Cardiac muscle cell (in vitro differentiated cells and primary cell): ENCODE measurements around the gene COQ5. TPM values are rescaled to one million over a fixed set of nuclear protein-coding genes. Genes with fewer than 3 reads are reported as not detected.

Source experiments
- DNase-seq, 2 donors: peaks; one replicate each; pipeline versions ENCODE4 v3.0.0 to v3.0.0-alpha.2; 2010 to 2017; ENCODE audit warnings: low read depth in 1 of 2, low spot score in 1 of 2
- H3K27ac ChIP-seq: fragments of 200-600 bp; sonication (generic); 2 replicates; pipeline ENCODE4 v1.5.1; 2016
- H3K27me3 ChIP-seq: fragments of 200-600 bp; sonication (generic); 2 replicates; pipeline ENCODE4 v1.6.0; 2016; ENCODE audit warnings: control low read depth
- H3K36me3 ChIP-seq: fragments of 200-600 bp; sonication (generic); 2 replicates; pipeline ENCODE4 v1.5.1; 2016; ENCODE audit warnings: control low read depth
- H3K4me1 ChIP-seq: fragments of 200-600 bp; sonication (generic); 2 replicates; pipeline ENCODE4 v1.8.1; 2017; ENCODE audit warnings: low read depth, mild to moderate bottlenecking, mixed run types
- H3K4me3 ChIP-seq: fragments of 200-600 bp; sonication (generic); 2 replicates; pipeline ENCODE4 v1.5.1; 2016; ENCODE audit warnings: mild to moderate bottlenecking
- H3K9me3 ChIP-seq: fragments of 200-600 bp; sonication (generic); 2 replicates; pipeline ENCODE4 v1.5.1; 2017; ENCODE audit warnings: low read depth, mild to moderate bottlenecking, control low read depth
- CTCF ChIP-seq: IDR thresholded peaks from 2 replicates; pipeline ENCODE4 v1.5.1; 2012; ENCODE audit warnings: low read depth, mild to moderate bottlenecking, low read length
- polyA plus RNA-seq: library from polyadenylated mRNA; unstranded; fragments of >200 nt; fragmentation: Nextera tagmentation; extraction: Ambion mirVana; gene quantifications from 2 replicates; pipeline ENCODE4 v1.2.1, GENCODE V29; 2016
- total RNA-seq: library from RNA; depleted of rRNA; stranded (reverse); fragments of >200 nt; gene quantifications from 2 replicates; pipeline ENCODE4 v1.2.3, GENCODE V29; 2016

The COQ5 gene
- total and polyA plus RNA-seq, 2 experiments from 2014 or later, result 67.2 to 99.3 TPM

GRCh38 chr12:120460157-120460556 lies 68.8 kb downstream of the COQ5 start:
- H3K36me3 ChIP-seq, result peaks cover 71% of the 10 kb centered on the region
- no peak overlapping the region for H3K4me3 ChIP-seq
- no peaks in the 10 kb centered on the region for H3K9me3 ChIP-seq
- TF ChIP-seq CTCF, result no peak
- H3K27me3 ChIP-seq, result no peaks in the 10 kb centered on the region
- no peaks in the 10 kb centered on the region for H3K4me1 ChIP-seq
- DNase-seq, result no peak
- no peak overlapping the region for H3K27ac ChIP-seq

- Histone ChIP-seq H3K9me3 (no peaks in the 10 kb centered on the region), H3K36me3 (peaks cover 52% of the 10 kb centered on the region), H3K4me3 (no peak overlapping the region), H3K4me1 (no peaks in the 10 kb centered on the region), H3K27ac (no peak overlapping the region), H3K27me3 (no peaks in the 10 kb centered on the region)
- DNase-seq, result peak in 1 of 2 donors; percentile 6
- peak; percentile 31 for TF ChIP-seq CTCF
Observed at GRCh38 chr12:120457133-120457532, 71.8 kb downstream of the COQ5 start.

- no peak for TF ChIP-seq CTCF
- H3K36me3 ChIP-seq, result peaks cover 37% of the 10 kb centered on the region
- no peaks in the 10 kb centered on the region for H3K27me3 ChIP-seq
- H3K9me3 ChIP-seq, result no peaks in the 10 kb centered on the region
- no peaks in the 10 kb centered on the region for H3K4me1 ChIP-seq
- no peak overlapping the region for H3K4me3 ChIP-seq
- DNase-seq, result no peak
- H3K27ac ChIP-seq, result no peak overlapping the region
Observed at GRCh38 chr12:120455302-120455701, 73.7 kb downstream of the COQ5 start.

GRCh38 chr12:120453977-120454376 lies 75.0 kb downstream of the COQ5 start:
- peak; percentile 68 for TF ChIP-seq CTCF
- H3K4me3 ChIP-seq, result no peak overlapping the region
- H3K9me3 ChIP-seq, result no peaks in the 10 kb centered on the region
- no peaks in the 10 kb centered on the region for H3K27me3 ChIP-seq
- peak; percentile 21 to 34 for DNase-seq
- H3K4me1 ChIP-seq, result no peaks in the 10 kb centered on the region
- no peak overlapping the region for H3K27ac ChIP-seq
- peaks cover 31% of the 10 kb centered on the region for H3K36me3 ChIP-seq

Other genes with a start within 250 kb of the COQ5 start
- not detected in 2 replicates for gene RNU4-2, start 237.3 kb downstream of the COQ5 start, total RNA-seq
- gene RNU4-2, start 237.3 kb downstream of the COQ5 start, polyA plus RNA-seq, result not detected in 2 replicates
- gene RNU4-1, start 235.9 kb downstream of the COQ5 start, total RNA-seq, result not detected in 2 replicates
- gene RNU4-1, start 235.9 kb downstream of the COQ5 start, polyA plus RNA-seq, result not detected in 2 replicates
- 7.4 and 10.3 TPM in 2 replicates for gene SIRT4, start 226.8 kb downstream of the COQ5 start, total RNA-seq
- gene SIRT4, start 226.8 kb downstream of the COQ5 start, polyA plus RNA-seq, result 6.7 and 15.8 TPM in 2 replicates
- not detected in 2 replicates for gene PLA2G1B, start 201.4 kb downstream of the COQ5 start, total RNA-seq
- not detected in 2 replicates for gene PLA2G1B, start 201.4 kb downstream of the COQ5 start, polyA plus RNA-seq
- 22.5 and 28.8 TPM in 2 replicates for gene MSI1, start 160.0 kb downstream of the COQ5 start, total RNA-seq
- 26.2 and 38.7 TPM in 2 replicates for gene MSI1, start 160.0 kb downstream of the COQ5 start, polyA plus RNA-seq
- 759 and 1,227 TPM in 2 replicates for gene COX6A1, start 91.0 kb downstream of the COQ5 start, total RNA-seq
- 1,076 and 1,511 TPM in 2 replicates for gene COX6A1, start 91.0 kb downstream of the COQ5 start, polyA plus RNA-seq
- gene TRIAP1, start 82.8 kb downstream of the COQ5 start, total RNA-seq, result 11.9 and 21.1 TPM in 2 replicates
- 41.9 and 58.8 TPM in 2 replicates for gene TRIAP1, start 82.8 kb downstream of the COQ5 start, polyA plus RNA-seq
- 13.8 and 19.3 TPM in 2 replicates for gene GATC, start 82.7 kb downstream of the COQ5 start, total RNA-seq
- 11.4 and 12.7 TPM in 2 replicates for gene GATC, start 82.7 kb downstream of the COQ5 start, polyA plus RNA-seq
- 126 and 131 TPM in 2 replicates for gene SRSF9, start 59.4 kb downstream of the COQ5 start, total RNA-seq
- 195 and 205 TPM in 2 replicates for gene SRSF9, start 59.4 kb downstream of the COQ5 start, polyA plus RNA-seq
- 186 and 248 TPM in 2 replicates for gene DYNLL1, start 33.0 kb downstream of the COQ5 start, total RNA-seq
- 534 and 546 TPM in 2 replicates for gene DYNLL1, start 33.0 kb downstream of the COQ5 start, polyA plus RNA-seq
- 107 and 122 TPM in 2 replicates for gene RNF10, start 5.2 kb upstream of the COQ5 start, total RNA-seq
- 210 and 227 TPM in 2 replicates for gene RNF10, start 5.2 kb upstream of the COQ5 start, polyA plus RNA-seq
- gene POP5, start 52.2 kb upstream of the COQ5 start, total RNA-seq, result 27.9 and 32.8 TPM in 2 replicates
- 59.2 and 75.3 TPM in 2 replicates for gene POP5, start 52.2 kb upstream of the COQ5 start, polyA plus RNA-seq
- not detected in 2 replicates for gene CABP1, start 111.5 kb upstream of the COQ5 start, total RNA-seq
- not detected in 2 replicates for gene CABP1, start 111.5 kb upstream of the COQ5 start, polyA plus RNA-seq
- gene MLEC, start 158.0 kb upstream of the COQ5 start, total RNA-seq, result 122 and 137 TPM in 2 replicates
- 159 and 215 TPM in 2 replicates for gene MLEC, start 158.0 kb upstream of the COQ5 start, polyA plus RNA-seq
- gene UNC119B, start 181.3 kb upstream of the COQ5 start, total RNA-seq, result 22.0 and 28.2 TPM in 2 replicates
- 14.1 and 14.7 TPM in 2 replicates for gene UNC119B, start 181.3 kb upstream of the COQ5 start, polyA plus RNA-seq
- 34.3 and 59.8 TPM in 2 replicates for gene ACADS, start 196.7 kb upstream of the COQ5 start, total RNA-seq
- gene ACADS, start 196.7 kb upstream of the COQ5 start, polyA plus RNA-seq, result 35.9 and 77.1 TPM in 2 replicates